ENCODE results near the gene NR1D1. TPM values are rescaled to one million over a fixed set of nuclear protein-coding genes. Genes with fewer than 3 reads are reported as not detected.

The NR1D1 gene
- total and polyA plus RNA-seq, 2 of the 13 experiments (the other 11 are each of a cell fraction or from before 2014, with no cell fraction given), result 2.1 to 2.7 TPM

DNA sequence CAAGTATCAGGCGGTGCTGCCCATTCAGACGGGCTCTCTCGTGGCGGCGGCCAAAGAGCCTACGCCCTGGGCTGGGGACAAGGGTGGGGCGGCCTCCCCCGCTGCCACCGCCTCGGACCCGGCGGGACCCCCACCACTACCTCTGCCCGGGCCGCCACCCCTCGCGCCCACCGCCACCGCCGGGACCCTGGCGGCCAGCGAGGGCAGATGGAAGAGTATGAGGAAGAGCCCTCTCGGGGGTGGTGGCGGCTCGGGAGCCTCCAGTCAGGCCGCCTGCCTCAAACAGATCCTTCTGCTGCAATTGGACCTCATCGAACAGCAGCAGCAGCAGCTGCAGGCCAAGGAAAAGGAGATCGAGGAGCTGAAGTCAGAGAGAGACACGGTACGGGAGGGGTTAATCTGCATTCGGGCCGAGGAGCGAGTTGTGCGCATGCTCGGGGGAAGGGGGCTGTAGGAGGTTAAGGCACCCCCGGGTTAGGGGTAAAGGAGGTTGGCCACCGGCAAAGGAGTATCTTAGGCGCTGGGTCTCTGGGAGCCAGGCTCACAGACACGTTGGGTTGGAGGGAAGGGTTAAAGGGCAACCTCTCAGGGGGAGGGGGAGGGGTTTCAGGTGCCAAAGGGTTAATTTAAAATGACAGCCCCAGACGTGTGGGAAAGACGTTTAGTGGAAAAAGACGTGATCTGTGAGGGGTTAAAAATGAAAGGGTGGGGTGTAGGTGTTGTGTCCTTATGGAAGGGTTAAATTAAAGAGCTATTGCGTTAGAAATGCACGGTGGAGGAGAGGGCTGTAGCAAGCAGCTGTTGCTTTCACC is 22.8 kb upstream of the NR1D1 start (continued):
- TF ChIP-seq, protein P1, sequence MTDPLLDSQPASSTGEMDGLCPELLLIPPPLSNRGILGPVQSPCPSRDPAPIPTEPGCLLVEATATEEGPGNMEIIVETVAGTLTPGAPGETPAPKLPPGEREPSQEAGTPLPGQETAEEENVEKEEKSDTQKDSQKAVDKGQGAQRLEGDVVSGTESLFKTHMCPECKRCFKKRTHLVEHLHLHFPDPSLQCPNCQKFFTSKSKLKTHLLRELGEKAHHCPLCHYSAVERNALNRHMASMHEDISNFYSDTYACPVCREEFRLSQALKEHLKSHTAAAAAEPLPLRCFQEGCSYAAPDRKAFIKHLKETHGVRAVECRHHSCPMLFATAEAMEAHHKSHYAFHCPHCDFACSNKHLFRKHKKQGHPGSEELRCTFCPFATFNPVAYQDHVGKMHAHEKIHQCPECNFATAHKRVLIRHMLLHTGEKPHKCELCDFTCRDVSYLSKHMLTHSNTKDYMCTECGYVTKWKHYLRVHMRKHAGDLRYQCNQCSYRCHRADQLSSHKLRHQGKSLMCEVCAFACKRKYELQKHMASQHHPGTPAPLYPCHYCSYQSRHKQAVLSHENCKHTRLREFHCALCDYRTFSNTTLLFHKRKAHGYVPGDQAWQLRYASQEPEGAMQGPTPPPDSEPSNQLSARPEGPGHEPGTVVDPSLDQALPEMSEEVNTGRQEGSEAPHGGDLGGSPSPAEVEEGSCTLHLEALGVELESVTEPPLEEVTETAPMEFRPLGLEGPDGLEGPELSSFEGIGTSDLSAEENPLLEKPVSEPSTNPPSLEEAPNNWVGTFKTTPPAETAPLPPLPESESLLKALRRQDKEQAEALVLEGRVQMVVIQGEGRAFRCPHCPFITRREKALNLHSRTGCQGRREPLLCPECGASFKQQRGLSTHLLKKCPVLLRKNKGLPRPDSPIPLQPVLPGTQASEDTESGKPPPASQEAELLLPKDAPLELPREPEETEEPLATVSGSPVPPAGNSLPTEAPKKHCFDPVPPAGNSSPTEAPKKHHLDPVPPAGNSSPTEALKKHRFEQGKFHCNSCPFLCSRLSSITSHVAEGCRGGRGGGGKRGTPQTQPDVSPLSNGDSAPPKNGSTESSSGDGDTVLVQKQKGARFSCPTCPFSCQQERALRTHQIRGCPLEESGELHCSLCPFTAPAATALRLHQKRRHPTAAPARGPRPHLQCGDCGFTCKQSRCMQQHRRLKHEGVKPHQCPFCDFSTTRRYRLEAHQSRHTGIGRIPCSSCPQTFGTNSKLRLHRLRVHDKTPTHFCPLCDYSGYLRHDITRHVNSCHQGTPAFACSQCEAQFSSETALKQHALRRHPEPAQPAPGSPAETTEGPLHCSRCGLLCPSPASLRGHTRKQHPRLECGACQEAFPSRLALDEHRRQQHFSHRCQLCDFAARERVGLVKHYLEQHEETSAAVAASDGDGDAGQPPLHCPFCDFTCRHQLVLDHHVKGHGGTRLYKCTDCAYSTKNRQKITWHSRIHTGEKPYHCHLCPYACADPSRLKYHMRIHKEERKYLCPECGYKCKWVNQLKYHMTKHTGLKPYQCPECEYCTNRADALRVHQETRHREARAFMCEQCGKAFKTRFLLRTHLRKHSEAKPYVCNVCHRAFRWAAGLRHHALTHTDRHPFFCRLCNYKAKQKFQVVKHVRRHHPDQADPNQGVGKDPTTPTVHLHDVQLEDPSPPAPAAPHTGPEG (CRISPR knock-in tag; IDR thresholded peaks at IDR 0.05), result 0 out of 2 replicates have a peak, but pooled peaks have one; percentile 54
- TF ChIP-seq TCF12 (IDR thresholded peaks at IDR 0.05), result no peak
- TF ChIP-seq TCF12 (CRISPR knock-in tag; IDR thresholded peaks at IDR 0.05), result no peak
- no peak for TF ChIP-seq NCOA1 (CRISPR knock-in tag; IDR thresholded peaks at IDR 0.05)
- no peak for TF ChIP-seq KLF13 (CRISPR knock-in tag; IDR thresholded peaks at IDR 0.05)
- no peak for TF ChIP-seq ZSCAN29 (CRISPR knock-in tag; conservative IDR thresholded peaks at IDR 0.05)
- TF ChIP-seq, protein P2, sequence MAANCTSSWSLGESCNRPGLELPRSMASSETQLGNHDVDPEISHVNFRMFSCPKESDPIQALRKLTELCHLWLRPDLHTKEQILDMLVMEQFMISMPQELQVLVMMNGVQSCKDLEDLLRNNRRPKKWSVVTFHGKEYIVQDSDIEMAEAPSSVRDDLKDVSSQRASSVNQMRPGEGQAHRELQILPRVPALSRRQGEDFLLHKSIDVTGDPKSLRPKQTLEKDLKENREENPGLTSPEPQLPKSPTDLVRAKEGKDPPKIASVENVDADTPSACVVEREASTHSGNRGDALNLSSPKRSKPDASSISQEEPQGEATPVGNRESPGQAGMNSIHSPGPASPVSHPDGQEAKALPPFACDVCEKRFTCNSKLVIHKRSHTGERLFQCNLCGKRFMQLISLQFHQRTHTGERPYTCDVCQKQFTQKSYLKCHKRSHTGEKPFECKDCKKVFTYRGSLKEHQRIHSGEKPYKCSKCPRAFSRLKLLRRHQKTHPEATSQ (CRISPR knock-in tag; IDR thresholded peaks at IDR 0.05; ENCODE audit: borderline replicate concordance), result no peak
- TF ChIP-seq ZNF589 (CRISPR knock-in tag; conservative IDR thresholded peaks at IDR 0.05), result no peak
- TF ChIP-seq SNAPC2 (CRISPR knock-in tag; IDR thresholded peaks at IDR 0.05), result no peak; the same call in none of the 2 replicates
- peak; percentile 26 for TF ChIP-seq YEATS4 (CRISPR knock-in tag; IDR thresholded peaks at IDR 0.05; ENCODE audit: borderline replicate concordance)
- TF ChIP-seq PRPF4 (IDR thresholded peaks at IDR 0.05; ENCODE audit: low read depth, low read length, poor library complexity, severe bottlenecking), result no peak
- peak; percentile 74 for TF ChIP-seq ZNF563 (CRISPR knock-in tag; IDR thresholded peaks at IDR 0.05)
- TF ChIP-seq SALL1 (CRISPR knock-in tag; IDR thresholded peaks at IDR 0.05), result peak; percentile 70
- peak; percentile 54 for TF ChIP-seq RBFOX2 (IDR thresholded peaks at IDR 0.05; ENCODE audit: low read depth, low read length)
- TF ChIP-seq BHLHE40 (IDR thresholded peaks at IDR 0.05; ENCODE audit: low read length), result no peak
- no peak for TF ChIP-seq CREM (IDR thresholded peaks at IDR 0.05)
- TF ChIP-seq CREM (CRISPR knock-in tag; IDR thresholded peaks at IDR 0.05), result no peak
- no peak for TF ChIP-seq ZNF703 (CRISPR knock-in tag; IDR thresholded peaks at IDR 0.05; ENCODE audit: borderline replicate concordance)
- TF ChIP-seq CBX5 (CRISPR knock-in tag; IDR thresholded peaks at IDR 0.05; ENCODE audit: borderline replicate concordance), result no peak
- TF ChIP-seq TOPORS (CRISPR knock-in tag; IDR thresholded peaks at IDR 0.05), result 0 out of 2 replicates have a peak, but pooled peaks have one; percentile 16
- TF ChIP-seq, protein P3, sequence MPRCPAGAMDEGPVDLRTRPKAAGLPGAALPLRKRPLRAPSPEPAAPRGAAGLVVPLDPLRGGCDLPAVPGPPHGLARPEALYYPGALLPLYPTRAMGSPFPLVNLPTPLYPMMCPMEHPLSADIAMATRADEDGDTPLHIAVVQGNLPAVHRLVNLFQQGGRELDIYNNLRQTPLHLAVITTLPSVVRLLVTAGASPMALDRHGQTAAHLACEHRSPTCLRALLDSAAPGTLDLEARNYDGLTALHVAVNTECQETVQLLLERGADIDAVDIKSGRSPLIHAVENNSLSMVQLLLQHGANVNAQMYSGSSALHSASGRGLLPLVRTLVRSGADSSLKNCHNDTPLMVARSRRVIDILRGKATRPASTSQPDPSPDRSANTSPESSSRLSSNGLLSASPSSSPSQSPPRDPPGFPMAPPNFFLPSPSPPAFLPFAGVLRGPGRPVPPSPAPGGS (CRISPR knock-in tag; IDR thresholded peaks at IDR 0.05), result no peak; the same call in 1 of the 2 replicates
